Mucosa of rectum (tissue), 2 donors: ENCODE data around the gene GRM7.

Experiments
- H3K27ac ChIP-seq, 2 donors: one replicate each; pipeline ENCODE4 v1.7.0; 2013; ENCODE audit warnings: inconsistent platforms in 2 of 2, low read depth in 2 of 2, low read length in 2 of 2
- H3K27me3 ChIP-seq, 2 donors: one replicate each; pipeline ENCODE4 v1.7.0; 2013; ENCODE audit warnings: low read length in 2 of 2; ENCODE audit not compliant: control insufficient read depth in 2 of 2, insufficient read depth in 2 of 2
- H3K36me3 ChIP-seq, 2 donors: one replicate each; pipeline ENCODE4 v1.7.0; 2013; ENCODE audit warnings: low read length in 2 of 2; ENCODE audit not compliant: control insufficient read depth in 2 of 2, insufficient read depth in 2 of 2
- H3K4me1 ChIP-seq, 2 donors: one replicate each; pipeline ENCODE4 v1.7.0; 2013; ENCODE audit warnings: low read length in 2 of 2, mild to moderate bottlenecking in 1 of 2; ENCODE audit not compliant: control insufficient read depth in 2 of 2, insufficient read depth in 2 of 2
- H3K4me3 ChIP-seq, 2 donors: one replicate each; pipeline ENCODE4 v1.7.0; 2013; ENCODE audit warnings: low read length in 2 of 2
- H3K9ac ChIP-seq, 2 donors: one replicate each; pipeline ENCODE4 v1.7.0; 2013; ENCODE audit warnings: low read length in 2 of 2, low read depth in 1 of 2, mild to moderate bottlenecking in 1 of 2
- H3K9me3 ChIP-seq, 2 donors: one replicate each; pipeline ENCODE4 v1.7.0; 2013; ENCODE audit warnings: low read length in 2 of 2; ENCODE audit not compliant: control insufficient read depth in 2 of 2
- donor health status: healthy.
- donor health status: Normal muscosa, but diverticular disease.

Gene GRM7

DNA sequence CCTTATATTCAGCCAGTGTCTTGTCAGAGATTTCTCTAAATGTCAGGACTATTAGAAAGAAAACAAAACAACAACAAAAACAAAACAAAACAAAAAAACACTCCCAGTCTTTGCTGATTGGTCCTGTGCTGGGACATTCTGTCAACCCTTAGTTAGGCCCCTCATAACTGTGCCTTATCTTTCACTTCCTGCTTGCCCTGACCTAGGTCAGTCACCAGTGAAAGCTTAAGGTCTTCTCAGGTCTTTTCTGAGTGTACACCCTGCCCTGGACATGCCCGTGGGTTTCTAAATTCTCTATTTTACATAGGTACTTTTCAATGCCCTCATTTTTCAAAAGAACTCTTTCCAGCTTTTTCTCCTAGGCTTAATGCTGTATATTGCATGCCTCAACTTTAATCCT, 454.1 kb downstream of the GRM7 start:
- Histone ChIP-seq H3K36me3 (no peaks in the 10 kb centered on the region), H3K9ac (no peak overlapping the region), H3K27me3 (no peaks in the 10 kb centered on the region)

DNA sequence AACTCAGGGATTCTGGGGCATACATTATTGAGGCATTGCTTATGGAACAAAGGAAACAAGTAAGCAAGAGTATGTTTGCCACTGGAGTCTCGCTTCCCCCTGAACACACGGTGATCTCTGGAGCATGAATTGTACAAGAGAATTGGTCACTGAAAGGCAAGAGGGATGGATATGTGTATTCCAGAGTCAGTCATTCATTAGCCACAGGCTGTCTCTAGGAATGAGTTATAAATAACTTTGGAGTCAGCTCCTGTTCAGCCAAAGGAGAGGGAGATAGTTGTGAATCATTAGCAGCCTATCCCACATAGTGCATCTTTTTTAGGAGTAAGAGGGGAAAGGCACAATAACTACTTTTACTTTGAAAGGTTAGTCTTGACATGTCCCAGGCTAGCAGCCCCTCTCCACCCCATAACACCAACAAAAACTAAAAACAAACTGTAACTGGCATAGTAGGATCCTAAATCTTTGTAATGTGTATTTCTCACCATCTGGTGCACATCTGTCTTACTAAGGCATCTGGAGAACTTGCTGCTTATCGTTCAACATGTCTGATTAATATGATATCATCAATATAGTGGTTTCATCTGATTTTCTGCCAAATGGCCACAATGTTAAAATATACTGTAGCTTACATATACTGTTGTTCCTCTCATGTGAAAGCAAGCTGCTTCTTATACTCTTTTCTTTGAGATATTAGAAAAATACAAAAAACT, 462.2 kb downstream of the GRM7 start:
- Histone ChIP-seq H3K4me3 (no peak overlapping the region), H3K36me3 (no peaks in the 10 kb centered on the region), H3K9ac (no peak overlapping the region), H3K27ac (no peak overlapping the region), H3K9me3 (no peaks in the 10 kb centered on the region), H3K4me1 (no peaks in the 10 kb centered on the region), H3K27me3 (no peaks in the 10 kb centered on the region)

More for the DNA sequence above, 454.1 kb downstream of the GRM7 start:
- no peak overlapping the region for H3K27ac ChIP-seq
- H3K4me1 ChIP-seq, result no peaks in the 10 kb centered on the region
- H3K9me3 ChIP-seq, result no peaks in the 10 kb centered on the region
- no peak overlapping the region for H3K4me3 ChIP-seq

DNA sequence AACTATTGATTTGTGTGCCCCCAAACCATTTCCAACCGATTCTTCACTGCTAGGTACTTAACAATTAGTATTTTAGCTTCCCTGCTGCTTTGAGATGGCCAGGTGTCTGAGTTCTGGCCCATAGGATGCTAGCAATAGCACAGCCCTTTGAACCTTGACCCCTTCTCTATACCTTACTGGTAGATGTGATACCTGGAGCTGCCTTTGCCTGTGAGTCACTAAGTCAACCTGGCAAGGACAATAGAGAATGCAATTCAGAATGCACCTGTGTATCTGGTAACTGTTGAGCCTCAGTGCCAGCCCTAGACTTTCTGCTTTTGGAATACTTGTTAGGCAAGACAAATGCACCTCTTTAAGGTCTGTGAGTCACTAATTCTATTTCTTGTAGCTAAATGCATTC, 467.4 kb downstream of the GRM7 start:
- H3K4me3 ChIP-seq, result no peak overlapping the region
- no peaks in the 10 kb centered on the region for H3K27me3 ChIP-seq
- no peak overlapping the region for H3K9ac ChIP-seq
- H3K4me1 ChIP-seq, result no peaks in the 10 kb centered on the region
- no peak overlapping the region for H3K27ac ChIP-seq
- no peaks in the 10 kb centered on the region for H3K9me3 ChIP-seq
- H3K36me3 ChIP-seq, result no peaks in the 10 kb centered on the region

DNA sequence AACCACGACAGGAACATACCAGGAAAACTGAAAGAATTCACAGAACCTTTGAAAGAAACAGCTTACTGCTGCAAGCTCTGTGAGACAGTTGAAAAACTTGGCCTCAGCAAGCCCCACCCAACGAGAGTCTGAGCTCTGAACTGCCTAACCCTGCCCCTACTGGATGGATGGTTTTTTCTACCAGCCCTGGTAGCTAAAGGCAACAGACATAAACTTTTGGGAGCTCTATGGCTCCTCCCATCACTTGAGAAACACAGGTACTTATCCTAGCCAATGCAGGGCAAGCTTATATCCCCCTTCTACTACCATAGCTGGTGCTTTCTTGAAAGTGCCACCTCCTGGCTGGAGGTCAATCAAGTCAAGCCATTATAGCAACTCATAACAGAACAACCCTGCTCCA, 471.8 kb downstream of the GRM7 start:
- Histone ChIP-seq H3K9me3 (no peaks in the 10 kb centered on the region), H3K4me3 (no peak overlapping the region), H3K27me3 (no peaks in the 10 kb centered on the region), H3K27ac (no peak overlapping the region), H3K4me1 (no peaks in the 10 kb centered on the region), H3K9ac (no peak overlapping the region), H3K36me3 (no peaks in the 10 kb centered on the region)

DNA sequence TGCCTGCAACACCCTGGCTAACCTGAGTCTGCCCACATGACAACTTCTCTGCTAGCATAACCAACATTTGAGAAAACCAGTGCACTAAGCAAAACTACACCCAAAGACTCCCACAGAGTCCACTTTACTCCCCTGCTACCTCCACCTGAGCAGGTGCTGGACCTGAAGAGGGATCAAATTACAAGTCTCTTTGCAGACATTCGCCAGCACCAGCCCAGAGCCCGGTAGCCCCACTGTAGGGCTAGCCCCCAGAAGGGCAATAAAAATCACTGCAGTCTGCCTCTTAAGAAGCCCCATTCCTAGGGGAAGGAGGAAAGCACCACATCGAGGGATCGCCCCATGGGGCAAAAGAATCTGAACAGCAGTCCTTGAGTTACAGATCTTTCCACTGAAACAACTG, 472.2 kb downstream of the GRM7 start:
- H3K4me3 ChIP-seq, result no peak overlapping the region
- H3K36me3 ChIP-seq, result no peaks in the 10 kb centered on the region
- H3K27ac ChIP-seq, result no peak overlapping the region
- H3K9me3 ChIP-seq, result no peaks in the 10 kb centered on the region
- H3K27me3 ChIP-seq, result no peaks in the 10 kb centered on the region
- H3K4me1 ChIP-seq, result no peaks in the 10 kb centered on the region
- no peak overlapping the region for H3K9ac ChIP-seq

DNA sequence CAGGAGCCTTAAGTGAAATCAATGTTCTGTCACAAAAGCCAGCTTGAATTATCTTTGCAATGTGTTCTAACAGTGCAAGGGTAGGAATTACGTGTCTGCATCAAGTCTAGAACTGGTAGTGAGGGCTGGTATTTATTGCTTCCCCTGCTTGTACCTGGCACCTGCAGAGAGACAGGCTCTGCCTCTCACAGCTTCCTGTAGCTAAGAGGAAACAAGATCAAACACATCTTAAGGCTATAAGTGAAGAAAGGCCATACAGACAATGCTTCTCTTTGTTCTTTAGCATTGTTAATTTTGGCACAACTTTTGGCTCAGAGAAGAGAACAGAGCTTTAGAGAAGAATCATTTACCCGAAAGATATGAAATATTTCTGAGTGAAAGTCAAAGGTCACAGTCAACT, 479.9 kb downstream of the GRM7 start:
- no peaks in the 10 kb centered on the region for H3K4me1 ChIP-seq
- H3K27ac ChIP-seq, result no peak overlapping the region
- H3K27me3 ChIP-seq, result no peaks in the 10 kb centered on the region
- H3K36me3 ChIP-seq, result no peaks in the 10 kb centered on the region
- no peak overlapping the region for H3K9ac ChIP-seq
- H3K4me3 ChIP-seq, result no peak overlapping the region
- no peaks in the 10 kb centered on the region for H3K9me3 ChIP-seq

DNA sequence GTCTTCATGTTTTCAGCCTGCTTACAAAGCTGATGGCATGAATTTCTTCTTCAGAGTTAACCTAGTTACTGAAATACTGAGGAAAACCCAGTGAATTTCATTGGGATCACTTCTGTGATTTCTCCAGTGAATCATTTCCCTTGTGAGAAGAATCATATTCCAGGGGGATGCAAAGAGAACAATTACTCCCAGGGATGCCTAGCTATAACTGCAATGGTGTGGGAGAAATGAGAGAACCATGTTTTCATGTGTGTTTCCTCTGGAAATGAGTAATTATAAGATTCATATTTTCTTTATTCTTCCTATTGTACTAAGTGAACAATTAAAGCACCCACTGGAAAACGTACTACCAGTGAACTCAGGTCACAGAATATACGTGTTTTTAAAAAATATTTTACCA, 485.4 kb downstream of the GRM7 start:
- H3K9ac ChIP-seq, result no peak overlapping the region
- no peak overlapping the region for H3K4me3 ChIP-seq
- H3K9me3 ChIP-seq, result no peaks in the 10 kb centered on the region
- no peaks in the 10 kb centered on the region for H3K36me3 ChIP-seq
- H3K4me1 ChIP-seq, result no peaks in the 10 kb centered on the region
- H3K27ac ChIP-seq, result no peak overlapping the region
- H3K27me3 ChIP-seq, result no peaks in the 10 kb centered on the region

DNA sequence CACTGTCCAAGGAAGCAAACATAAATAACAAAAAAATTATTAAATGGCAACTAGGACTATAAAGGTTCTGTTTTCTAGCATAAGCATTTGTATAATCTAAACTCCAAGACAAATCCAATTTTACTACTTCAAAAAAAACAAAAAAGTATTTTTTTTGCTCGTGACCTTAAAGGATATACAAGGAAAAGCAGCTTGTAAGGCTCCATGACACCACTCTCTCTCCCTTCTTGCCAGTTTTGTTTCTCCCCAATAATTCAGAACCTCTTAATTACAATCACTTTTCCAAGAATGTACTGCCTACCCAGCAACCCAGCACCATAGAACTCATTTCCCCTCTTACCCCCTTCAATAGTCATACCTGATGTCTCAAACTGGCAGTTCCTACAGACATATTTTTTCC, 496.2 kb downstream of the GRM7 start:
- no peaks in the 10 kb centered on the region for H3K36me3 ChIP-seq

DNA sequence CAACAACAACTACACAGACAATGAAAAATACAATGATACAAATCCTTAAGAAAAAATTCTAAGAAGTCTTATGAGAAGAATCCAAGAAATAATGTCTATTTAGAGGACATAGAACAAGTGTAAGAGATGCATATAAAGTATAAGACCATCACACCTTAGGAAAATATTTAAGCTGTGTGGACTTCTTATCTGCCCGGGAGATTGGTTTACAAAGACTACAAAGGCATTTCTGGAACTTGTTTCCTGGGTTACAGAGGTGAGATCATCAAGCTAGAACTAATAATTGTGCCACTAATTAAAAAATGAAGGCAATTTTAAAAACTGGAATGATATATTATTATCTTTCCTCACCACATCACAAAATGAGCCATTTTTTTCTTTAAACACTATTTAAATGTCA, 507.1 kb downstream of the GRM7 start:
- Histone ChIP-seq H3K36me3 (no peaks in the 10 kb centered on the region), H3K4me1 (no peaks in the 10 kb centered on the region), H3K9ac (no peak overlapping the region), H3K27me3 (no peaks in the 10 kb centered on the region), H3K27ac (no peak overlapping the region), H3K9me3 (no peaks in the 10 kb centered on the region), H3K4me3 (no peak overlapping the region)

More for the DNA sequence above, 496.2 kb downstream of the GRM7 start:
- H3K27me3 ChIP-seq, result no peaks in the 10 kb centered on the region
- no peaks in the 10 kb centered on the region for H3K9me3 ChIP-seq
- H3K4me1 ChIP-seq, result no peaks in the 10 kb centered on the region
- no peak overlapping the region for H3K27ac ChIP-seq
- H3K9ac ChIP-seq, result no peak overlapping the region
- H3K4me3 ChIP-seq, result no peak overlapping the region

DNA sequence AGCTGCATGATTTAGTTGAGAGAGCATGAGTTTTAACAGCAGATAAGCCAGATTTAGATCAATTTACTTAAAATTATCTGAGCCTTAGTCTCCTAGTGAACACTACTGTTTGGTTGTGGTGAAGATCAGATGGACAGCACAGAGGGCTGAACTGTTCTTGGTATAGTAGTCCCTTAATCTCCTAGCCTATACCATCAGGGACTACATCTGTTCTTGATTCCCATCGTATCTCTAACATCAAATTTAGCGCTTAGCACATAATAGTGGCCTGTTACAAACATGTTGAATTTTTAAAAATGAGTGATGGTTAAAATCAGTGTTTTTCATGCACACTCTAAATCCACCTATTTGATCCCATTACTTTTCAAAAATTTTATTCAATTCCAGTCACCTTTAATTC, 507.7 kb downstream of the GRM7 start:
- Histone ChIP-seq H3K4me1 (no peaks in the 10 kb centered on the region), H3K9me3 (no peaks in the 10 kb centered on the region), H3K36me3 (no peaks in the 10 kb centered on the region), H3K9ac (no peak overlapping the region), H3K27me3 (no peaks in the 10 kb centered on the region), H3K4me3 (no peak overlapping the region), H3K27ac (no peak overlapping the region)
